Endothelial cell of umbilical vein (primary cell): ENCODE measurements around the gene SCLT1. TPM values are rescaled to one million over a fixed set of nuclear protein-coding genes. Genes with fewer than 3 reads are reported as not detected.

Experiments used
- BruUV-seq: library from RNA; stranded (reverse); fragments of 400-500 nt; replicated peaks from 2 replicates; lab custom pipeline; 2021; lab: Mats Ljungman, UMichigan
- CTCF ChIA-PET: fragments of 300-600, 350-600 bp; sonication (Branson Sonifier 250); formaldehyde crosslinking; loops from one replicate; lab custom pipeline; 2021; ENCODE audit warnings: antibody characterized with exemption, inconsistent platforms; lab: Charles Lee
- POLR2A ChIA-PET: fragments of 300-600, 350-600 bp; sonication (Branson Sonifier 250); formaldehyde crosslinking; loops from one replicate; lab custom pipeline; 2021; ENCODE audit warnings: antibody characterized with exemption, inconsistent platforms; lab: Charles Lee
- DNase-seq: peaks from one replicate; pipeline ENCODE4 v3.0.0-alpha.2; 2011; ENCODE audit warnings: low read depth, low spot score
- FAIRE-seq: peaks from 2 replicates; lab custom pipeline; 2011; peaks lifted over from hg19 to GRCh38; lab: Jason Lieb, UNC
- H2AFZ ChIP-seq: 2 replicates; pipeline ENCODE4 v1.6.0; 2012; ENCODE audit warnings: low read depth, low read length, control low read depth, inconsistent platforms
- H3K27ac ChIP-seq: 2 replicates; pipeline ENCODE4 v1.5.1; 2011; ENCODE audit warnings: low read depth, mild to moderate bottlenecking, control low read depth, low read length, moderate library complexity; ENCODE audit not compliant: insufficient read depth
- H3K27me3 ChIP-seq, 2 experiments: 2 replicates each; pipeline versions ENCODE4 v1.6.0 to v1.6.1; 2011; ENCODE audit warnings: low read length in 2 of 2, mixed read lengths in 1 of 2; ENCODE audit not compliant: control insufficient read depth in 2 of 2, insufficient read depth in 2 of 2
- H3K36me3 ChIP-seq, 2 experiments: 2 replicates in 1 of 2; 3 replicates in 1 of 2; pipeline ENCODE4 v1.5.1; 2011; ENCODE audit warnings: low read length in 2 of 2, mild to moderate bottlenecking in 1 of 2, moderate library complexity in 1 of 2; ENCODE audit not compliant: control insufficient read depth in 2 of 2, insufficient read depth in 2 of 2; ENCODE audit errors: extremely low read depth in 1 of 2
- H3K4me1 ChIP-seq: 3 replicates; pipeline ENCODE4 v1.5.1; 2011; ENCODE audit warnings: mild to moderate bottlenecking, low read length; ENCODE audit not compliant: control insufficient read depth, insufficient read depth; ENCODE audit errors: extremely low read depth
- H3K4me2 ChIP-seq: 2 replicates; pipeline ENCODE4 v1.6.1; 2011; ENCODE audit warnings: low read length, control low read depth, mixed read lengths; ENCODE audit not compliant: insufficient read depth
- H3K4me3 ChIP-seq, 3 experiments: fragments of 200-600 bp in 1 of 3; sonication (generic), shearing (Covaris generic) in 1 of 3; replicated peaks in 1 of 3; 2 replicates each; pipeline ENCODE4 v1.5.1; 2011 to 2016; ENCODE audit warnings: control low read depth in 3 of 3, low read length in 3 of 3, mild to moderate bottlenecking in 2 of 3, inconsistent platforms in 1 of 3, low read depth in 1 of 3, moderate library complexity in 1 of 3; ENCODE audit not compliant: insufficient read depth in 1 of 3
- H3K79me2 ChIP-seq: 2 replicates; pipeline ENCODE4 v1.6.0; 2012; ENCODE audit warnings: low read length, inconsistent platforms; ENCODE audit not compliant: control insufficient read depth, insufficient read depth
- H3K9ac ChIP-seq: replicated peaks from 2 replicates; pipeline ENCODE3; 2011; ENCODE audit warnings: low read length, control low read depth; ENCODE audit not compliant: insufficient read depth; ENCODE audit errors: extremely low read depth
- H3K9me1 ChIP-seq: replicated peaks from 3 replicates; pipeline ENCODE4 v1.6.0; 2011; ENCODE audit warnings: mild to moderate bottlenecking, low read length; ENCODE audit not compliant: control insufficient read depth, insufficient read depth; ENCODE audit errors: extremely low read depth
- H3K9me3 ChIP-seq: replicated peaks from 2 replicates; pipeline ENCODE4 v1.5.1; 2012; ENCODE audit warnings: low read length, inconsistent platforms; ENCODE audit not compliant: control insufficient read depth, insufficient read depth
- H4K20me1 ChIP-seq: replicated peaks from 2 replicates; pipeline ENCODE3; 2011; ENCODE audit warnings: mild to moderate bottlenecking, low read length; ENCODE audit not compliant: control insufficient read depth, insufficient read depth; ENCODE audit errors: extremely low read depth
- CTCF ChIP-seq, 2 donors: IDR thresholded peaks; 1 replicate in 1 of 2; 2 replicates in 1 of 2; pipeline ENCODE4 v1.5.1; 2011; ENCODE audit warnings: low read length in 2 of 2, mild to moderate bottlenecking in 2 of 2, moderate library complexity in 2 of 2, control low read depth in 1 of 2, inconsistent platforms in 1 of 2, low read depth in 1 of 2; ENCODE audit not compliant: insufficient read depth in 1 of 2; ENCODE audit errors: extremely low read depth in 1 of 2
- EZH2 ChIP-seq: IDR thresholded peaks from 2 replicates; pipeline ENCODE4 v1.6.1; 2012; ENCODE audit warnings: borderline replicate concordance, low read depth, mild to moderate bottlenecking, moderate library complexity, low read length, inconsistent platforms; ENCODE audit not compliant: severe bottlenecking
- FOS ChIP-seq: IDR thresholded peaks from 2 replicates; pipeline ENCODE4 v1.6.1; 2011; ENCODE audit warnings: mild to moderate bottlenecking, low read length, moderate library complexity, borderline replicate concordance; ENCODE audit not compliant: insufficient read depth
- GATA2 ChIP-seq: IDR thresholded peaks from 2 replicates; pipeline ENCODE4 v1.7.0; 2011; ENCODE audit warnings: low read depth, mild to moderate bottlenecking, moderate library complexity, mixed read lengths, low read length; ENCODE audit not compliant: insufficient read length, insufficient read depth
- JUN ChIP-seq: IDR thresholded peaks from 2 replicates; pipeline ENCODE4 v1.6.1; 2011; ENCODE audit warnings: borderline replicate concordance, low read depth; ENCODE audit not compliant: insufficient read length, insufficient read depth
- MAX ChIP-seq: IDR thresholded peaks from 2 replicates; pipeline ENCODE4 v1.6.1; 2011; ENCODE audit not compliant: insufficient read depth, insufficient read length
- MYC ChIP-seq: IDR thresholded peaks from one replicate; pipeline ENCODE4 v1.6.1; 2011; ENCODE audit warnings: mild to moderate bottlenecking, low read depth, low read length
- POLR2A ChIP-seq: IDR thresholded peaks from 2 replicates; pipeline ENCODE4 v1.6.1; 2012; ENCODE audit warnings: low read depth, mild to moderate bottlenecking, control low read depth, low read length
- POLR2AphosphoS5 ChIP-seq: IDR thresholded peaks from 2 replicates; pipeline ENCODE4 v1.6.1; 2012; ENCODE audit warnings: low read depth, mild to moderate bottlenecking, control low read depth, low read length, moderate library complexity; ENCODE audit not compliant: insufficient read depth
- dilution Hi-C: fragments of 300-500 bp; cut with MboI; formaldehyde crosslinking; loops from one replicate; pipeline ENCODE4 v1.15.0; 2019; ENCODE audit warnings: low sequenced_read_pairs; ENCODE audit not compliant: extremely low pct_ligation_motif_present
- intact Hi-C: fragments of 100-400 bp; cut with micrococcal nuclease; formaldehyde crosslinking; loops from one replicate; pipeline ENCODE4 v1.10.0; 2022
- polyA plus RNA-seq, 4 experiments: library from polyadenylated mRNA; depleted of rRNA in 3 of 4; stranded (reverse) in 3 of 4; unstranded in 1 of 4; fragments of >200 nt; gene quantifications; 2 replicates each; pipeline versions ENCODE4 v1.2.1 to v1.2.3, GENCODE V29; 2011 to 2012; ENCODE audit warnings: missing spikeins in 1 of 4
- total RNA-seq: library from RNA; stranded (reverse); gene quantifications from 2 replicates; pipeline ENCODE4 v1.2.3, GENCODE V29; 2021

SCLT1 gene
- total and polyA plus RNA-seq, 2 donors (not counting 3 experiments of a cell fraction or from before 2014, with no cell fraction given), result 3.2 to 14.0 TPM

GRCh38 chr4:129040471-129040870 lies 52.9 kb downstream of the SCLT1 start:
- H3K27ac ChIP-seq, result no peak overlapping the region
- H3K79me2 ChIP-seq, result peaks cover 3% of the 10 kb centered on the region
- no peak overlapping the region for H3K4me2 ChIP-seq
- no peak overlapping the region for H2AFZ ChIP-seq
- no peak overlapping the region for H3K9ac ChIP-seq
- H3K27me3 ChIP-seq, result no peaks in the 10 kb centered on the region
- H3K4me1 ChIP-seq, result no peaks in the 10 kb centered on the region
- no peak for FAIRE-seq
- dilution Hi-C loops, result no loop called here
- H4K20me1 ChIP-seq, result no peaks in the 10 kb centered on the region
- BruUV-seq, result no TSS peak
- no peak overlapping the region for H3K4me3 ChIP-seq
- no peaks in the 10 kb centered on the region for H3K36me3 ChIP-seq
- H3K9me3 ChIP-seq, result no peaks in the 10 kb centered on the region
- intact Hi-C loops, result no loop called here
- TF ChIP-seq POLR2A, result no peak
- TF ChIP-seq CTCF (IDR thresholded peaks at IDR 0.05; ENCODE audit: extremely low read depth in 1 of 2, insufficient read depth in 1 of 2, low read depth in 1 of 2, low read length in 2 of 2), result no peak
- TF ChIP-seq POLR2AphosphoS5, result no peak
- no peak for TF ChIP-seq JUN
- TF ChIP-seq MYC, result no peak
- TF ChIP-seq FOS, result no peak
- TF ChIP-seq EZH2, result no peak
- TF ChIP-seq GATA2, result no peak
- TF ChIP-seq MAX, result no peak
- POLR2A ChIA-PET, result no interaction called here
- CTCF ChIA-PET, result no interaction called here
- no peak for DNase-seq
- H3K9me1 ChIP-seq, result no peaks in the 10 kb centered on the region
